ENCODE results near the gene TOMM20L.

TOMM20L gene

GRCh38 chr14:58427281-58428117 lies 31.8 kb downstream of the TOMM20L start, which contains the start of the genes KIAA0586 and TIMM9:
Gene KIAA0586 (plus strand): TSS chr14:58427719. CDS start chr14:58428265, 546 bp downstream.
Gene TIMM9 (minus strand): TSS chr14:58427531. CDS start chr14:58411945, 15,586 bp downstream.
- peak; percentile 99 for DNase-seq

- peak; percentile 46 for DNase-seq
Measured at GRCh38 chr14:58428118-58428683, 32.5 kb downstream of the TOMM20L start.

- DNase-seq = no peak
Measured at GRCh38 chr14:58430156-58430555, 34.4 kb downstream of the TOMM20L start.

GRCh38 chr14:58439476-58439875 lies 43.7 kb downstream of the TOMM20L start:
- DNase-seq = no peak

- DNase-seq = no peak
Measured at GRCh38 chr14:58444627-58445026, 48.9 kb downstream of the TOMM20L start.

GRCh38 chr14:58455593-58456265 lies 60.0 kb downstream of the TOMM20L start:
- DNase-seq = no peak

Measured in fibroblast of upper back skin (primary cell).